GM21515 (cell line): ENCODE results near the gene CACNA1E.

Experiments
- ATAC-seq: cut with Tn5 transposase; IDR thresholded peaks from one replicate; pipeline ENCODE4 v1.9.1; 2021; ENCODE audit not compliant: unreplicated experiment

The CACNA1E gene

DNA sequence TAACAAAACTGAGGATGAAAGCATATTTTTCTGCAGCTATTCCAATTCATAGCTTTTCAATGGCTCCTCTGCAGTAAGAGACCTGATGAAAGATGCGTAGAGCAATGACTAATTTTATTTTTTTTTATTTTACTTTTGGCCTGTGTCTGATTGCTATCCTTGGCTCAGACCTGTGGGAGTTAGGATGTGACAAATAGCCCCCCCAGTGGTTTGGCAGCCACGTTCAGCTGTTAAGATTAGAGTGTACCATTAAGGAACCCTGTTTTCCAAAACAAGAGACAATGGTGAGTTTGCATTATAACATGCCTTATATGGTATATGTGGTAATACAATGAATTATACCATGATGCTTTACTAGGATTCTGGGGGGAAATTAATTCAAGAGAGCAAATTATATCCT, 264.7 kb downstream of the CACNA1E start:
- ATAC-seq: no peak

DNA sequence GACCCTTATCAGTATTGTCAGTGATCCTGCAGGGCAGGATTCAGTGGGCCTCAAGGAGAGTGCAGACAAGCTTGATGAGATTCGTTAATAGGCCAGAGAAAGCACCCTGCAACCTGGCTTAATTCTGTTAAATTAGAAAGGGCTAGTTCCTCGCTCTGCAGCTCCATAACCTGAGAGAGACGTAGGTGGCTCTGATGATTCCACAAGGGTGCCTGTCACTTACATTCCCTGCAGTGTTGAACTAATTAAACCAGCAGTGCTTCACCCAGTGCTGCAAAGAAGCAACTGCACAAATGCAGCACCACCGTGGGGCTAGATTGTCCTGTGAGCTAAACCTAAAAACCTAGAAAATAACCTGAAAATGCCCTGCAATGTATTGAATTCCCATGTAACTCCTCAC, 270.8 kb downstream of the CACNA1E start:
- ATAC-seq: no peak

DNA sequence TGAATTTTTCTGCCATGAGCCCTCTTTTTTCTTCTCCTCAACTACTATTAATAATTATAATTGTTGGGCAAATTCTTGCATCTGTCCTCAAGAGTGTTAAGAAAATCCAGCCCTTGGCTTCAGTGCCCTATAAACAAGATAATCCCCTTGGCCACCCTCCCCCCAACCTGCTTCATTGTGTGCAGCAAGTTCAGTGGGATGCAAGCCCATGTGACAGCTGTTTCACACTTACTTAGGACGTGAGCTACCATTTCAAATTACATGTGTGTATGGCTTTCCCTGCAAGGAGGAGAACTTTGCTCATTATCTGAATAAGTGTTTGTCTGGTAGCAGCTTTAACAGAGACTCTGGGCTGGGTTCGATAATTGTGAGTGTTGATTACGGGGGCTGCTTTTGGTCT, 276.2 kb downstream of the CACNA1E start:
- no peak for ATAC-seq

DNA sequence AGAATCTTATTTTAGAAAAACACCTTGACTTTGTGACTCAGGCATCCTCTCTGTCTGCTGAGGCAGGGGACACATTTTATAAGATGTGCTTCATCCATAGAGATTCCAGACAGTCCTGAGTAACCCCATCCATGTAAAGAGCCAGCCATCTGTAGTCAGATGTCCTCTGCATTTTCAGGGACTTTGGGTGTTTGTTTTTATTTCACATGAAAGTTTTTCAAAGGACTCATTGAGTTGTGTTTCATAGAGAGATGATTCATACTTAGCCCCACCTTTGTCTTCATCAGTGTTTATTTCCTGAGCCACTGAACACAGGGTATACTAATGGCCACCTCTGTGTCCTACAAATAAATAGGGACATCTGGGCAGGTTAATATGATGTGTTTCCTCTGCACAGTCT, 280.4 kb downstream of the CACNA1E start:
- ATAC-seq: no peak

DNA sequence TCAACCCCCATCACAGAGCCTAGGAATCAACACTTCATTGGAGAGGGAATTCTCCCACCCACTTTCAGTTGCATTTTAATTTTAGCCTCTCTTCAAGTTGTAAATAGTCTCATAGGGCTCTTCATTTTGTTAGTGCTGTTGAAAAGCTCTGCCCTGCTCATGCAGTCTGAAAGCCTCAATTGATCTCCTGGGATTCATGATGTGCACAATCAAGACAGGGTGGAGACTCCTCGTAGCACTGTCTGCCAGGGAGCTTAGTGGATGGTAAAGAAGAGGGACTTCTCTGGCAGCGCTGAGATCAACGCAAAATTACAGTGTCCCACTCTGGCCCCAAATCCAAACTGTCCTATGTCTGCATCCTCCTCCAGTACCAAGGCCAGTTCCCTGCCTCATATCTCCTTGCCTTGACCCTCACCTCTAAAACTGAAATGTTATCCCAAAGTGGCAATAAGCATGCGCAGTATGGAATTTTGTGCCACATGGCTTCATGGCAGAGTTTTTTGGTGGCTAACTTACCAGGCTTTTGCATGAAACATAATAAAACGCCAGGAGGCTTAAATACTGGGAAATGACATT, 282.2 kb downstream of the CACNA1E start:
- ATAC-seq: no peak

DNA sequence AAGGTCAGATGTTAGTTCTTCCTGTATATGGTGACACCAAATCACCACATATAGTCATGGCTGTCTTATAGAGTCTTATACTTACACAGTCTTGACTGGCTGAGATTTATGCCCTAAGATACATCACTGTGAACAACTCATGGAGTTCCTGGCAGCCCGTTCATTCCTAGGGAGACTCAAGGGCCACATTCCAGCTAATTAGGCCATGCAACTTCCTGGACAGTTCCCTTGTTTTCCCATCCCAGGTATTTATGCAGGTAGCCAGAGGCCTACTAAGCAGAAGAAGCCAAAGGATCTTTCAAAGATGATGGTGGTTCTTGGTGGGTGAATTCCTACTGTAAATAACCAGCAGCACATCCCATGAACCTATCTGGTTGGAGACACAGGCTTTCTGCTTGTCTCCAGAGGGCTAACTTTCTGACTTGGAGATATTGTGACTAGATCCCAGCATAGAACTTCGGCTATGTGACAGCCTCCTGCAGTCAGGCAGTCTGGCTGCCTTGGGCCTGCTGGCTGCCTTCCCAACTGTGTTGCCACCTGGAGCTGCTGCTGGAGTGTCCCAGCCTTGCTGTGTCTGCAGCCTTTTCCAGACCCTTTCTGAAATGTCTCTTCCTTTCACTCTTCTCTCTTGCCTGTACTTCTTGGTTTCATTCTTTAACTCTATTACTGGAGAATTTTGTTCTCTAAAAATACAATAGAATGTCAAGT, 283.8 kb downstream of the CACNA1E start:
- no peak for ATAC-seq

DNA sequence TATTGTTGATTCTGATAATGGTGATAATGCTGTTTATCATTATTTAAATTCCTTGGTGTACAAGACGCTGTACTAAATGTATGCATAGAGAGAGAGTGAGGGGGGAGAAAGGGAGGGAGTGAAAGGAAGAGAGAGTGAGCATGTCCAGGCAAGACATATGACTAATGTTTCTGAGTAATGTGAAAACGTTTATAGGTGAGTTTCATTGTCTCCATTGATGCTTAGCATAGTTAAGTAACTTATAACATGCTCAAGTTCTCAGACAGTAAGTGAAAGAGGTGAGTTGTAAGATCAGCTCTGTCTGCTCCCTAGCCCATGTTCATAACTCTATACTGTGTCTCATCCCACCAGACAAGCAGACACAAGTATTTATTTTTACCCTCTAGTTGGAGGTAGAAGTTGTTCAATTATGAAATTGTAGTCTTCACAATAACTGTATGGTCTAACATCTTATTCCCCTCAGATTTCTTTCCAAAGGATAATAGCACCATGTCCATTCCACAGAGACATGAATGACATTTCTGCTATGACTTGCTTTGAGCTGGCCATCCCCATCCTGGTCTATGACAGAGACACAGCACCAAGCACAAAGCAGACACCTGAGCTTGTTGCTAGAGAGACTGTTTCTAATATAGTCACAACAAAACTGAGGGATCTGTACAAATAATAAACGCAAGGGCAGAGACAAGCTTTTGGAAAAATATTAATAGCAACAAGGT, 285.1 kb downstream of the CACNA1E start:
- ATAC-seq: no peak

DNA sequence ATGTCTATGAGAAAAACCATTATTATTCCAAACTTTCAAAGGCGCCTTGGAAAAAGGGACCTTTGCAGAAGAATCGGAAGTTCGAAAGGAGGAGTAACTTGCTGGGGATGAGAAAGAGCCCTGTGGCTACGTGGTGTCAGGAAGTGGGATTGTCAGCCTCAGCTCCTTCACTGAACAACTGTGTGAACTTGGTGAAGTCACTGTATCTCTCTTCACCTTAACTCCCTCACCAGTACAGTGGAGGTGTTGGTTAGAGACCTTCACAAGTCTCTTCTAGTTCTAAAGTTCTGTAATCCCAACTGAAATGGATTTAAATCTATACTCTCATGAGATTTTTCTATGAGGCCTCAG, 285.6 kb downstream of the CACNA1E start:
- no peak for ATAC-seq

DNA sequence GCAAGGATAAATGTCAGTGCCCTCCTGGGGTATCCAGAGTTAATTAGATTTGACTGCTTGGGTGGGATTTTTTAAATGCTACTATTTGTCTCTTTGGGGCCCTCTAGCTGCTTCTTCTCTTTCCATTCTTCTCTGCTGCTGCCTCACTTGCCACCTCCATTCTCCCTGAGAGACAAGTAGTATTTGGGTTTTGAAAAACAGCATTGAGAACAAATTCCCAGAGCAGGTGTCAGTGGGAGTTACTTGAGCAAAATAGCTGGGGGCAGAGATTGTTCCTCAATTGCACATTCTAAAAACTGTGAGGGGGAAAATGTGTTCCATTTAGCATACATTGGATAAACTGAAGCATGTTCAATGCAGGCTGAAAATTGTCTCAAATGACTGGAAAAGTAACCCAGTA, 286.5 kb downstream of the CACNA1E start:
- ATAC-seq: no peak

DNA sequence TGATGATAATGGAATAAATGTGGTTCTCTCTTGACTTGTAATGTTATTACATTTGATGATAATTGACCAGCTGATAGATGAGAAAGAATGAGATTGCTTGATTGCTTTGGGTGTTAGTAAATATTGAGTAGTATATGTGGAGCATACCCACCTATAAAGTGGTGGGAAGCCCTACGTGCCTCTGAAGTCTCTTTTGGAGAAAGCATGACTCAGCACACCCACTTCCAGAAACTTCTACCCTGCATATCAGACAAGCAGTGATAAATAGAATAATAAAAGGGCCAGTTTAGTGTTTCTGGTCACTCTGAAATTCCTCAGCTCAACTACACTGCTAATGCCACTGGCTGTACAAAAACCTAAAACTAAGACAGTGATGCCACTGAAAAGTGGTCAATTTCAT, 289.4 kb downstream of the CACNA1E start:
- no peak for ATAC-seq

DNA sequence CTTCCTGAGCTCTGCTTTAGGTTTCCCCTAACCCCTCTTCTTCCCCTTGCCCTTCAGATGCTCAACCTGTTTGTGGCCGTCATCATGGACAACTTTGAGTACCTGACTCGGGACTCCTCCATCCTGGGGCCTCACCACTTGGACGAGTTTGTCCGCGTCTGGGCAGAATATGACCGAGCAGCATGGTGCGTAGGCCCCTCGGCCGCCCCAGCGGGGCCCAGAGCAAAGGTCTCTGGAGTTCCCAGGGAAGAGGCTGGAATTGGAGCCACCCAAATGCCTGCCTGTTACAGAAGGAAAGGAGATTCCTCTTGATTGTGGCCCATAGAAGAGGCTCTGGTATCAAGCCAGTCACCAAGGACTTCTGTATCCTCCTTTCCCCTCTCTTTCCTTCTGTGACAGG, 292.7 kb downstream of the CACNA1E start:
- no peak for ATAC-seq

DNA sequence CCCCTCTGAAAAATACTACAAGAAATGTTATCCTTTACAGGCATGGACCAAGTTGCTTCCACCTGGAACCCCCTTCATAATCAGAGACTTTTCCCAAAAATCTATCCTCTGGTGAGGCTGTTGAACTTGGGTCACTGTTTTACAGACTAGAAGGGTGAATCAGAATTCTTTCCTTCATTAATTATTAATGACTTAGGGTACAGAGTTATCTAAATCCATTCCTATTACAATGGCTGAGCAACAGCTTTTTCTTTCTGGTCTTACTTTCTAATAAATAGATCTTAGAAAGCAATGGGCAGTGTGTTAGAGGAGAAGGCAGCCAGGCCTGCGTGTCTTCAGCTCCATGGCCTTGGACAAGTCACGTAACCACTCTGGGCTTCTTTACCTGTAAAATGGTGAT, 294.0 kb downstream of the CACNA1E start:
- ATAC-seq: no peak

DNA sequence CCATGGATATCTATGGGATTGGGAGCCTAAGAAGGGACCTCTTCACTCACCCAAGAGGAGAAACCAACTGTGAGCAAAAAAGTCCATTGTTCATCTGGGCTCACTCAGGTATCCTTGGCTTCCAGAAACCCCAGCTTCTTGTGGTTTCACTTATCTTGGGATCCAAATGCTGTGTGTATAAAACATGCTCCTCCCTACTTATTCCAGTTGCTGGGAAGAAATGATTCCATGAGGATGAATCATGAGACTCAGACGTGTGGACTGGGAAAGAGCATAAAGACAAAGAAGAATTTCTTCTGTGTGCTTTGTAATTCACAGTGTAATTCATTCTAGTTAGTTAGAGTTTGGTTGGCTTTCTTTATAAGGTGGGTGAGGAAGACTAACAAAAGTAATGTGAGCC, 294.5 kb downstream of the CACNA1E start:
- no peak for ATAC-seq

DNA sequence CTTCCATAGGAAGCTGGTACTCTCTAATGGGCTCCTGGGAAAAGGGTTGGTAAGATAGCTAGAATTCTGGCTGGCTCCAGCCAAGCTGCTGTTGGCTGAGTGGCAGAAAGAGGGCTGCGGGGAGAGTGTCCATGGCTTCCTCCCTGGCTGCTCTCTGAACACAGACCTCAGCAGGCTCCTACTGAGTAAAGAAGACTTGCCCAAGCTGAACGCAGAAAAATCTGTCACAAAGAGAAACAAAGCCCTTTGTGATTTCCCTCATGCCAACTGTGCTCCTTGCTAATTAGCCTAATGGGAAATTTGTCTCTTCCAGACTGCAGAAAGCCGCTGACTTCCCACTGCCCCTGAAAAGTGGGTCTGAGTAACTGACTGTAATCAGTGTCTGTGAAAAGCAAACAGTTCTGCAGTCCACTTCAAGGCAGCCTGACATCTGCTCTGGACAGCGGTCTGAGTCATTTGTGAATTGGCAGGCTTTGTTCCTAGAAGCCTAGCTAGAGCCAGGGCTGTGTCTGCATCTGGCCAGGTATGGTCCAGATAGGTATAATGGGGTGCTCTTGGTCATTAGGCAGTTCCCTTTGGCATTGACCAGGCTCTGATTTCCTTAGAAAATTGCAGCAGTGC, 295.4 kb downstream of the CACNA1E start:
- ATAC-seq: no peak

DNA sequence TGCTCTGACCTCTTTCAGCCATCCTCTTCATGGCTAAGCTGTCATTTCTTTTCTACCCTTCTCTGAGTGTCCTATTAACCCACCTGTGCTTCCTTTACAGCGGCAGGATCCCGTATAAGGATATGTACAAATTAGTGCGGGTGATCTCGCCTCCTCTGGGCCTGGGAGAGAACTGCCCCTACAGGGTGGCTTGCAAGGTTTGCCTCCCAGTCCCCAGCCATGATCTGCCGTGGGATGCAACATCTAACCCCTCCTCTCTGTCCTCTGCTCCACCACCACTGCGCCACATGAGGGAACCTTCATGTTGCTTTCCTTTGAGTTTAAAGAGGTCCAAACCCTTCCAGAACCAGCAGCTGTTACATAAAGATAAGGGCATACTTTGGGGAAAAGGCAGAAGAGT, 296.0 kb downstream of the CACNA1E start:
- ATAC-seq: no peak

DNA sequence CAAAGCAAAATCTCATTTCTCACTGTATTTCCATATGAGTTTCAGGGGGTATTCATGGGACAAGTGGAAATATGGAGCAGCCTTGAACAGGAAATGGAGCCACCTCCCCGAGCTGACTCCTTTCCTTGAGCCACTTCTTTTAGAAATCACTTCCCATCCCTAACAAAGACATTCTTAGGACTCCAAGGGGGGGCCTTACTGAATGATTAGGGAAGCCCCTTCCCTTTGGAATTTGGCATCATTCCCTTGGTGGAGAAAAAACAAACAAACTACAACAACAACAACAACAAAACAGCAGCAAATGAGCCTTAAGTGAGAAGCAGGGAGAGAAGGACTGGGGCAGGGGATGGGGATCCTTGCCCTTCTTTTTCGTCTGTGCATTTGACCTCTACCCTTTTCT, 299.9 kb downstream of the CACNA1E start:
- no peak for ATAC-seq

DNA sequence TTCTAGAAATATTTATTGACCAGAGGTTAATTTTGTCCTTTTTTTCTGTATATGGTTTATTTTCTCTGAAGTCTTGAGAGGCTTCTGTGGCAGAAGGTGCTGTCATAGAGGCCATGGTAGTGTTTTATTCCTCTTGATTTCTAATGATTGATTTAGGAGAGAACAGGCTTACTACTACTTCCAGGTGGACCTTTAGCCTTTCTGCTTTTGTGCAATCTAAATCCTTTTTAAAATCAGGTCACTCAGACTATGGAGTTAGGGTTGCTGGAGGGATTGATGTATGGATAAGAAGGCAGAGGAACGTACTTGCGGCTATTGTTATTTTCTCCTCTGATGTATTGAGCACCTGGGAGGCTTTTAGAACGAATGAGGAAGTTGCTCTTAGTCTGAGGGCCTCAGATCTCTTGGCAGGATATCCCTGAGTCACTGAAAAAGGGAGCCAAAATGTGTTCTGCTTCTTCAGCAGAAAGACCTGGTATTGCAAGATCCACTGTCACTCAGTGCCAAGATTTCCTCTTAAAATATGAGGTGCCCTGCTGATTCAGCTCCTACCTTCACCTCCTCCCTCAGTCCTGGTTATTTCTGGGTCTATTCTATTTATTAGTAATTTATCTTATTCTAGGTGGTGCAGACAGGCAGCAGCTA, 300.8 kb downstream of the CACNA1E start:
- no peak for ATAC-seq

DNA sequence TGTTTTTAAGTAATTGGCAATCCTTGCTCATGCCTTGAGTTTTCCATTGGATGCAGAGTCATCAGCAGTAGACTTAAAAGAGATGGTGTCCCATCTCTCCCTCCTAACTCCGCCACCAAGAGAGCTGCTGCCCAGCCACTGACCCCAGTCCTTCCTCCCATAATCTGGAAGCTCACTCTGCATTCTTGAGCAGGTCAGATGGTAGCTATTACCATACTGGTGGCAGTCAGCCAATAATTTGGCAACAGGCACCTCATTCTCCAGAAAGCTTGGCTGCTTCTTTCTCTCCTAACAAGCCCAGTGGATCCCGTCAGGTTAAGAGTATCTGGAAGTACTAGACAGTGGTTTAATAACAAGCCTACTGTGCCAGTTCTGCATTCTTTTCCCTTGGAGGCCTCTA, 306.1 kb downstream of the CACNA1E start:
- ATAC-seq: no peak

DNA sequence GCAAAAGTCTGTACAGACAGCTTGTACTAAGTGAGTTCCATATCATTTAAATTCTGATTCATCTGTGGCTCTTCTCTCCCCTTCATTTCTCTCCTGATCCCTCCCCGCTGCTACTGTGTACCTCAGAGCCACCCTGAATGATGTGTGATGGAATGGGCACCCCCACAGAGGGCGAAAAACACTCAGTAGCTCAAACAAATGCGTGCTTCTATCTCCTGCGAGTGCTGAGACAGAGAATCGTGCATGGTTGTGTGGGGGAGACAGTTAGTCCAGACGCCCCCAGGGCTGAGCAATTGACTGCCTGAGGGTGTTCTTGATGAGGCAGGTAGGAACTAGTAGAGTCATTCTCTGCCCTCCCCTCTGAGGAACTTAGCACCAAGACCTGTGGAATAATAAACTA, 308.4 kb downstream of the CACNA1E start:
- no peak for ATAC-seq

DNA sequence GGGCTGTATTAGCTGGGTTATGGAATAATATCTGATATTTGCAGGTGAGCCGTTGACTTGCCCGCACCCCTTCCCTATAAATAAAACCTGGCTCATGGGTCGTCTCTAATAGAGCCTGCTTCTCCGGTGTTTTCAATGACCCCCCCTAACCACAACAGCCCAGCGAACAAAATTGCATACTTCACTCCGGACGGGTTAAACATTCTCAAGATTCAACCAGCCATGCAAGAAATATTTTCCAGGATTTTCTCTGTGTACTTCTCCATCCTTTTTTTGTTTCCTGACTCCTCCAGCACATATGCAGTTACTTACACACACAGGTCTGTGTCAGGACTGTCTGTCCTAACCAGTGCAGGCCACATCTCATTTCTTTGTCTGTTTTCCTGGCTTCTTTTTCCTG, 310.5 kb downstream of the CACNA1E start:
- ATAC-seq: no peak

DNA sequence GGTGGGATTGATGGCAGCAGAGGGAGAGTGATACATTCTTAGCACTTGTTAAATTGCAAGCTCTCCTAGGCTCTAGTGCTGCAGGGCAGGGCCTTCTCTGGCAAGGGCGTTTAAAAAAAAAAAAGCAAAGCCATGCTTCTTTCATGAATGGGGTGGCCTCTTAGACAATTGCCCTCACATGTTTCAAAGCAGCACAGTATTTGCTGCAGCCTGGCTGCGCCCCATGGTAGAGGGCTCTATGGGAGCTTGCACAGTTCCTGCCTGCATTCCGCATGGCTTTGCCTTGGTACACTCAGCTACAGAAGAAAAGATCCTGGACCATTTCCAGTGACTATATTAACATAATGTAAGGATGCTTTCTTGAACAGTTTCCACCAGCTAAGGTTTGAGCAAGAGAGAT, 311.0 kb downstream of the CACNA1E start:
- no peak for ATAC-seq
